ENCODE measurements around the gene RERG.
A peak's percentile ranks its signal among the peaks of the same experiment; 100 is the strongest.
"Not testable (repeated sequence)": the region's sequence is repeated elsewhere in the genome, so short reads cannot be mapped to it uniquely, and the experiment has no call there.

Gene RERG, protein sequence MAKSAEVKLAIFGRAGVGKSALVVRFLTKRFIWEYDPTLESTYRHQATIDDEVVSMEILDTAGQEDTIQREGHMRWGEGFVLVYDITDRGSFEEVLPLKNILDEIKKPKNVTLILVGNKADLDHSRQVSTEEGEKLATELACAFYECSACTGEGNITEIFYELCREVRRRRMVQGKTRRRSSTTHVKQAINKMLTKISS

DNA sequence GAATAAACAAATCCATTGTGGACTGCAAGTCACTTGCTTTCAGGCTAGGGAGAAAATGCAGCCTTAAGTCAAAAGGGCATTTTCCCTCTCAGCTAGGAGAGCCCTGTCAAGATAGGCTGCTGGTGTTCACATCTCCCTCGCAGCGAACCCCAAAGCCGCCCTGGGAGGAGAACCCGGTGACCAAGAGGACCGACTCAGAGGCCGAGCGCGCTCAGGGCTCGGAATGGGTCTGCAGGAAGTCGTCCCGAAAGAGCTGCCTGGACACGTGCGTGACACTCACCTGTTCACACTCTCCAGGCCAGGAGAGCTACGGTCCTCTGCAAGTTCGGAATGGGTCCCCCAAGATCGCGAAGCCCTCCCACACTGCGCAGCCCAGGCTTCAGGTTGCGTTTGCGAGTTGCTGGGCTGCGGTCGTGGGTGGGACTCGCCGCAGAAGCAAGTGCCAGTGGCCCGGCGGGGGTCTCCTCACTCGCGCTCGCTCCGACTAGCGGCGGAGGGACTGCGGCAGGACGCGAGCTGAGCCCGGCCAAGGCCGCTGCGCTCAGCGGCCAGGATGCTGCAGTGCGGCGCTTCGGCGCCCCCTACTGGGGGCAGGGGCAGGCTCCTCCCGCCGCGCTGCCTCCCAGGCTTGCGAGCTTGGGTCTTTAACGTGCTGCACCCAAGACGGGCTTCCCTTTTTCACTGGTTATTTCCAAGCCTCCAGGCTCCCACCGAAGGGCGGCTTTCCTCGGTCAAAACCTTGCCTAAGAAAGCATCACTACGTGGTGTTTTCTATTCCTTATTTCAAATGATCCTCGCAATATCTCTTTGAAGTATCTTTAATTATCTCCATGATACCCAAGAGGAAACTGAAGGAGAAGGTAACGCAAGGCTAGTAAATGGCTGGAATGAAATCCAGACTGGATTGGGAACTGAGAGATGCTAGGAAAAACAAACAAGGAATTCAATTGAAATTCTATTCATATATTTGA lies at the start of gene RERG:
RERG (minus strand) TSS at position 503 of the 971 bp plus-strand sequence. CDS start 3,928 bp downstream, outside the sequence.
- peak; percentile 82 for DNase-seq

DNA sequence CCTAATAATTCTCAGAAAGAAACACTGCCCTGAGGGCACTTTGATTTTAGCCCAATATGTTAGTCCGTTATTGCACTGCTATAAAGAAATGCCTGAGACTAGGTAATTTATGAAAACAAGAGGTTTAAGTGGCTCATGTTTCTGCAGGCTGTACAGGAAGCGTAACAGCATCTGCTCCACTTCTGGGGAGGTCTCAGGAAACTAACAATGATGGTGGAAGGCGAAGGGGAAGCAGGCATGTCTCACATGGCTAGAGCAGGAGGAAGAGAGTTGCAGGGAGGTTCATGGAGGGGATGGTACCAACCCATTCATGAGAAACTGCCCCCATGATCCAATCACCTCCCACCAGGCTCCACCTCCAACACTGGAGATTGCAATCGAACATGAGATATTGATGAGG lies 49.4 kb upstream of the RERG start:
- no peak for DNase-seq

DNA sequence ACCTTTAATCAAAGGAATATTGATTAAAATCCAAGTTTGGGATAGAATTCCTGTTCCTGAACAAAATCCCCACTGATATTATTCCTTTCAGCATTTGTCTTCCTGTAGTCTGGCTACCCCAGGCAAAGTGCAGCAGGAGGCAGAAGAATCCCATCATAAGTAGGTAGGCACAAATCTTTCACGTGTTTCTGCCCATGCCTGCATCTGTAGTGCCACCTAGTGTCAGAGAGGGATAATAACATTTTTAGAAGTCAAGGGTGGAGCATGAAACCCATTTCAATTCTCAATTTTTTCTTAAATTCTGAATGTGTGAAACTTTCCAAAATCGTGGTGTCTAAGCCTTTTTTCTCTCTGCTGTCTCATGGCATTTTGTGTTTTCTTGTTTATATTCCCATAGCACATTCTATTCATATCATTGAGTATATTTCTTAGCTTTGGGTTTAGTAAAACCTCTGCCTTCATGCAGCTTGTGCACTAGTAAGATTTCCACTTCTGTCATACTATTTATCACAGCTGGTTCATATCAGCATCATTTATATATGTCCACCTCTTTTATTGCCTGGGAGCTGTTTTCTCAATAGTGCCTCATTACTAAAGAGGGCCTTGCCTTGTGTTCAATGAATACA lies 47.8 kb upstream of the RERG start:
- peak; percentile 79 for DNase-seq

DNA sequence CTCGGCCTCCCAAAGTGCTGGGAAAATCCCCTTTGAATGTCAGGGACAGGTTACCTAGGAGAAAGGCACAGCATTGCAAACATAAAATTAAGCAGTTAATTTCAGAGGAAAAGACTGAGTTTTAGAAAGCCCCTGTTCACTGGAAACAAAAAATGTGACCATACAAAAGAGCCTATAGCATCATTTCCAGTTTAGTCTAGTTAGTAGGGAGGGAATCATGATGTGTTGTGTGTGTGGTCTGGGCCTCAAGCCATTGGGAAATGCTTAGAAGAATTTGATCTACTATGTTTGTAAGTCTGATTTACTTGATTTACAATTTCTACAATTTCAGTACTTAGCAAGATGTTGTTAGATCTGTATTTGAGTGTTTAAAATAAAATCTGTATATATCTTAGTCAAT lies 47.1 kb upstream of the RERG start:
- DNase-seq = no peak

DNA sequence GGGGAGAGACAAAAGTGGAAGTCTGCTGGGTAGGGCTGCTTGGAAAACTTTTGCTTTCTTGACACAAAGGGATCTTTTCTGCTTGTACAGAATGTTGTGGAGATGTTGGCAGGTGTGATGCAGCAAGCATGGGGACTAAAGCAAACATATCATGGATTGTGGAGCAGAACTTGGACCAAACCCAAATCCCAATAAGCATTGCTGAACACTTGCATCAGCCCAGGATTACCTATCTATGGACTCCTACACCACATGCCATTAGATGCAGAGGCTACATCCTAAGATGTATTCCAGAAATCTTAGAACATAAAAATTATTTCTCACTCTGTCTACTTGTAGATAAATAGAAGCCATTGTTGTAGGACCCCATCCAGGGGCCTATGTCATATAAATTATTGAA lies 44.7 kb upstream of the RERG start:
- DNase-seq = no peak

DNA sequence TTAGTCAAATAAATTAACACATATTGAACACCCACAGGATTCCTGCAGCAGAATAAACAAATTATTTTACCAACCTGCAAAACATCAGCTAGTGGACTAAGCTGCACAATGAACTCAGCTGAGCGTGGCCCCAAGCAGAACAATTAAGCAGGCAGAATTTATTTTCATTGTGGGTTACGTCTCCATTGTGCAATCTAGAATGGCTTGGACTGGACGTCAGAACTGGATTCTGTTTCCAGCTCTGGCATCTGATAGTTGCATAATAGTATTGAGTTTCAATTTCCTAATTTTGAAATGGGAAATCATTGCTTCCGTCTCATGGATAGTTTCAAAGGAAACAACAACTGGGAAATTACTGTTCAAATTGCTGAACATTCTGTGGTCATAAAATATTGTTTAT lies 35.5 kb upstream of the RERG start:
- no peak for DNase-seq

DNA sequence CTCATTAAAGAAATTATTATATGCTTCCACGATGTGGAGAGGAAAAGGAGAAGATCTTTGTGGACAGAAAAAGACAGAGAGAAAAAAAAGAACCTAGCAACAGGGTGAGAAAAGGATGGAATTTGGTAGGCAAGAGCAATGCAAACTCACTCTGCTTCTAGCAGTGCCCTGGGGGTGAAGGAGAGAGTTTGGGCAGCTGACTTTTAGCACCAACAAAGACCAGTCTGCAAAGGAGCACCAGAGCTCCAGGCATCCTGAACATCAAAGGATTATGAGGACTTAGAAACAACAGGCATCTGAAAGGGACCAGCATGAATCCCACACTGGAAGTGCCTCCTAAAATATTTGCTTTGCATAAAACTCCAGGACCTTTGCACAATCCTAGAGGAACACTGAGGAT lies 32.8 kb upstream of the RERG start:
- no peak for DNase-seq

DNA sequence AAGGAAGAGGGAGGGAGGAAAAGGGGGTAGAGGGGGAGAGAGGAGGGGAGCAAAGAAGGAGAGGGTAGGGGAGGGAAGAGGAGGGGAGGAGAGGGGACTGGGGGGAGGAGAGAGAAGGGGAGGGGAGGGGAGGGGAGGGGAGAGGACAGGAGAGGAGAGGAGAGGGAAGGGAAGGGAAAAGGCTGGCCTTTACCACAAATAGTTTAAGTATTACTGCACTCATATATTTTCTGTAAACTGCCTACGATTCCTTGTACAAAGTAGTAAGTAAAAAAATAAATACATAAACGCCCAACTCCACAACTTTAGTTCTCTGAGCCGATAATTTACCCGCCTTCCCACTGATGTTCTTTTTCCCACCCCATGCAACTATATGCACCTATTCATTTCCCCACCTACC lies 23.7 kb upstream of the RERG start:
- no peak for DNase-seq

DNA sequence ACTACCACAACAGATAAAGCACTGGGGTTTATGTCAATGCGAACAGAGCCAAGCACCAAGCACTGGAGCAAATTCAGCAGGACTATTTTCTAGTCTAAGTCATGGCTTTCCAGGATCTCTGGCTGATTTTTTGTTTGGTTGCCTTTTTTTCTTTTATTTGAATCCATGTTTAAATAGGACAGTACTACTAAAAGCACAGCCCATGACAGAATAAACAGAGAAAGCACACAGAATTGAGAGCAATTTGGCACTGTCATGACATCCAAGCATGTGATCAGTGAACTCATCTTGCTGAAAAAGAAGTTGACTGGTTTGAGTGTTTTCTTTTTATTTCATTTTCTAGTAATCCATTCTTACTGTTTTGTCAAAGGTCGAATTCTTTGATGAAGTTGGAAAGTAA lies 23.1 kb upstream of the RERG start:
- DNase-seq = no peak

DNA sequence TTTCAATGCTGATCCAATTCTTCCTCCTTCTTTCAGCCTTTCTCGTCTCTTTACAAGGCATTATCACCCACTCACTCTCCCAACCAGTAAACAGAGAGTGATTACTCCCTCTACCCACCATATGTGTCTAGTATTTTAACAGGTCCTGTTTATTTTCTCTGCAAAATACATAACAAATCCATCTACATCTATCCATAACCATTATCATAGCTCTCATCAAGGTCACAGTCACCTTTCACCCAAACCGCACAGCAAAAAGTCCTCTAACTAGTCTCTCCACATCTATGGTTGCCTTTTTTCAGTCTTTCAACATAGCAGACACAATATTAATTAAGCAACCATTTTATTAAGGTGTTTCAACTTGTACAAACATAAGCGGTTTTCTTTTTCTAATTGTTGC lies 21.9 kb upstream of the RERG start:
- no peak for DNase-seq

DNA sequence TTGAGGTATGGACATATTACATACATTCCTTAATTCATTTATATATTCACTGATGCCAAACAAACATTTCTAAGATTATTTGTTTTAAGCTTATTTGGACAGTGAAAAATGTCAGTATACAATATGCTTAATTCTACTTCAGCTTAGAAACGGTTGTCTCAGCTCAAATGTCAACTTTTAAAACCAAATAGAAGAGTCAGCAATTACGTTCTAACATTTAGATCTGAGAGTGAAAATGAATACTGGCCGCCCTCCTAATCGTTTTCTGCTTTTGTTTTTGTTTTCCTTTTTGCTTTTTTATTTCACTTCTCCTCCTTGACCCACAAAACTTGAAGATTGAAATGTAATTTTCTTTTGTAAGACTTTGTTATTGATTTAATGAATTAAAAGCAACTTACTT lies 19.7 kb upstream of the RERG start:
- DNase-seq = no peak

DNA sequence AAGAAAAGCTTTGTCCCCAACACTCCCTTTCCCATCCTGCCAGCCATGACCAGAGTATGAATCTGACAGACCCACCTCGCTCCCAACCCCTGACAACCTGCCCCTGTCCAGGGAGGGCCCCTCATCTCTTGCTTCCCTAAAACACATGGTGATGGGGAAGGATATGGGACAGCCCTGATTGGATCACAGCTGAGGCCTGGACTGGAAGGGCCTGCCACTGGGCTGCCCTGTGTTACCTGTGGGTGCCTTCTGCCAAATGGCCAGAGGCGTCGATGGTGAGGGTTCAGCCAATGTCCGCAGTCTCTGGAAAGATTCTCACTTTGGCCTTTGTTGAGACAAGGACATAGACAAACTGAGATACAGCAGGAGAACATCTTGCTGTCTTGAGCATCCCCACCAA lies 13.3 kb upstream of the RERG start:
- no peak for DNase-seq

DNA sequence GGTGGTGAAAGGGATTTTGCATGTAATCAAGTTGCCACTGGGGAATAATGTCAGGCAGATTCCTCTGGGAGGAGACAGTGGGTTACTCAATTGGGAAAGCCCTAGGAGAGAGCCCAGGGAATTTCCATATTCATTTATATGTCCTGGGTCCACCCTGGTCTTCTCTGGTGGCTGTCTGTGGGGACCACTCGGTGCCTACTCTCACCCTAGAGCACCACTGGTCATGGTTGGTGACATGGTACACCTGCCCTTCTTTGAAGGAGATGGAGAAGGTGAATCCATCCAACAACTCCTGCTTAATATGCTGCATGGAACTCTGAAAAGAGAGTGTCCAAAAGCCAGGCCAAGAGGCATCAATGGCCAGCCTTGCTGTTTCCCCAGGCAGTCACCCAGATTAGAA lies 12.8 kb upstream of the RERG start:
- DNase-seq = no peak

DNA sequence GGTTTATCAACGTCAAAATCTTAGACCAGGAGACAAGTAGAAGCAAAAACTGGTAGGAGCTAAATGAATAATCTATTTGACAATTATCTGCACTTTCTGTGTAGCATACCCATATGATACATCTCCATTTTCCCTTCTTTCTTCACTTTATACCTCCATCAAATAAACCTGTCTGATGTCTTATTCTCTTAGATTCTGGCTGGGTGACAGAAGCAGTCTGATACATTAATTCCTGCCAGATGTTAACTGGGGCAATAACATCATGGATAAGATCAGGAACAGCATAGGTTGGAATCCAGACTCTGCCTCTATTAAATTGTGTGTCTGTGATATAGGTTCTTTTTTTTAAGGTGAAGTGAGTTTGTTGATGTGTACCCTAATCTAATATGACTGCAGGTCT lies 11.7 kb upstream of the RERG start:
- DNase-seq = no peak

DNA sequence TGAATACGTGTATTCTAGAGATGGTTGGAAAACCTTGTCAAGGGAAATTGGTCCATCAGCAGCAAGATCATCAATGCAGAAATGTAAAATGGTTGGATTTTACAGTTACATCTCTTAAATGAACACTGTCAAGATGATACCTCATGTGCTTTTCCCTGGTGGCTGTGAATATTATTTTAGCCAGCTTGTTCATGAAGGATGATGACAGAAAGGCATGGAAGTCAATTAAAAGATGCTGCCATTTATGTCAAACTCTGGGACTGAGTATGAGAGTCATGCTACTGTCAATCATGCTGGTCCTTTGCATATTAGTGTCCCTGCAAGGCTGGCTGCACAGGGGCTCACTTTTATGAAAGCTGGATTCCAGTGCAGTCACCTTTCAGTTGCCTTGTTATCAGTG lies 10.3 kb upstream of the RERG start:
- no peak for DNase-seq

DNA sequence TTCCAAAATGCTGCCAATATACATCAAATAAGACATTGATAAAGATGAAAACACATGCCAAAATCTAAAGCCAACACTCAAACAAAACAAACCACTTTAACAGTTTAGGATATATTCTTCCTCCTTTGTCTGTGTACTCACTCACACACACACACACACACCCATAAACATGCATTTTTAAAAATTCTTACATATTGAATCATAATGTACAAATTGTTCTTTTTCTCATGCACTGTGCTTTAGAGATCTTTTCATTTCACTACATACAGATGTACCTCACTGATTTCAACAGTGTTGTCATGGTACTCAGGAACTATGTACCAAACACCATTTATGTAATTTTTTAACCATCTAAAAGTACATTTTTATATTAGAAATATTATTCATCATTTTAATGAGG lies 9.5 kb upstream of the RERG start:
- no peak for DNase-seq

DNA sequence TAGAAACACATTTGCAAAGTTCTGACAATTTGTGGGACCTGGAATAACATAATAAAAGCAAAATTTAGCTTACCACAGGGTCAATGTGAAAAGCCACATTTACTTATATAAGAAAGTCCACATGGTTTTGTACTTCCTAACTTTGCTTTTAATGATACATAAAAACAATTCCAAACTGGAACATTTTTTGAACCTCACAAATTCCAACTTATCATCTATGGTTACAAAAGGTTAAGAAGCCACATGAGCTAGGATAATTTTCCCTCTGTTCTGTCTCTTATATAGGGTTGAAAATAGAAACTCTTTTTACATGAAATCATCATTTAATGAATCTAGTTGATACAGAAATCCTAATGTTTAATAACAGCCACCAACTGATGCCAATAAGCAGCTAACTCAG lies 8.9 kb upstream of the RERG start:
- DNase-seq = no peak

DNA sequence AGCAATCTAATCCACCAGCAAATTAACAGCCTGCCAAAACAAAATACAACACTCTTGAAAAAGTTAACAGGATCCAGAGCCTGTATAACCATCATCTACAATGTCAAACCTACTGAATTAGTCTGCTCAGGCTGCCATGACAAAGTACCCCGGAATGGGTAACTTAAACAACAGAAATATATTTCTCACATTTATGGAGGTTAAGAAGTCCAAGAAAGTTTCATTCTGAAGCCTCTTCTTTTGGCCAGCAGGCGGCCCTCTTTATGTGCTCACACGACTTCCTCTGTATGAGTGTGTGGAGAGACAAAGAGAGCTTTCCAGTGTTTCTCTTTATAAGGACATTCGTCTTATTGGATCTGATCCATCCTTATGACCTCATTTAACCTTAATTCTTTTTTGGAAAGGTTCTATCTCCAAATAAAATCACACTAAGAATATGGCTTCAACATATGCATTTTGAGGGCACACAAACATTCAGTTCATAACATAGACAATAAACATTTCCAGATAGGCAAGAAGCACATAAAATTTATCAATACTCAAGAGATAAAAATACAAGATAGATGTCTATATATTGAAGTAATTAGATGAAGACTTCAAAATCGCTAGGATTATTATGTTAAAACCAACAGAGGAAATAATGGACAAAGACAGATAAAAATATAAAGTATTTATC lies 5.9 kb upstream of the RERG start:
- peak; percentile 70 for DNase-seq

DNA sequence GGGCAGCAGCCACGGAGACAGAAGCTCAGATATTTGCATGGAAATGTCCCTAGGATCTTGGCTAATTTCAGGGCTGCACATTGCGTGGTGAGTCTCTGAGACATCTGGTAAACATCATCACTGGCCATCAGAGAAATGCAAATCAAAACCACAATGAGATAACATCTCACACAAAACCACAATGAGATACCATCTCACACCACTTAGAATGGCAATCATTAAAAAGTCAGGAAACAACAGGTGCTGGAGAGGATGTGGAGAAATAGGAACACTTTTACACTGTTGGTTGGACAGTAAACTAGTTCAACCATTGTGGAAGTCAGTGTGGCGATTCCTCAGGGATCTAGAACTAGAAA lies 4.6 kb upstream of the RERG start:
- not testable (repeated sequence) for DNase-seq

DNA sequence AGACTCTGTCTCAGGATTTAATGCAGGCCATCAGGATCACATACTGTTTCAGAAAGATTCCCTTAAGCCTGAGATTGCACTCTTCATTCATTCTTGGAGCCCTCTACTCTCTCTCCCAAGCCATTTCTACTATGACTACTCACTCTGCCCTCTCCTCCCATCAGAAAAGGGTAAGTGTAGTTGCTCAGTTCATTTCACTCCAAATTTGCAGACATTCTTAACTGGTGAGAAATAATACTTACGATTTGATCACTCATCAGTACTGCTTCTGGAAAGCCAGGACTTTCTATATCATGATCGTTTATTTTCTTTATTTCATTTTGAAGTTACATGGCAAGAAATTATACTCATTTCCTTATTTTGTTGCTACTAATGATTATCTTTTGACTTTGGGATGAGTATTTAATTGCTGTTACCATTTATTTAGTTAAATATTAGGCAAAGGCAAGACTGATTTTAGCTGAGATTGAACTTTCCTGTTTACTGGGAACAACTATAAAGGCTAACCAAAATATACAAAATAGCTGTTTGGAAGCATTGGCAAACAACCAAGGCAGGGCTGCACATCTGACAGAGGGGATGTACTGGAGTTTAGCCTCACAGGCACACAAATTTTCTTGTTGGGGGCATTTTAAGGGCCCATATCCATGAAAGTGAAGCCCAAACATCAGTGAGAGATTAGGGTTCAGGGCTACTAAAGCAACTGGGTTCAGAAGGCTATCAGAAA lies 4.1 kb upstream of the RERG start:
- no peak for DNase-seq

DNA sequence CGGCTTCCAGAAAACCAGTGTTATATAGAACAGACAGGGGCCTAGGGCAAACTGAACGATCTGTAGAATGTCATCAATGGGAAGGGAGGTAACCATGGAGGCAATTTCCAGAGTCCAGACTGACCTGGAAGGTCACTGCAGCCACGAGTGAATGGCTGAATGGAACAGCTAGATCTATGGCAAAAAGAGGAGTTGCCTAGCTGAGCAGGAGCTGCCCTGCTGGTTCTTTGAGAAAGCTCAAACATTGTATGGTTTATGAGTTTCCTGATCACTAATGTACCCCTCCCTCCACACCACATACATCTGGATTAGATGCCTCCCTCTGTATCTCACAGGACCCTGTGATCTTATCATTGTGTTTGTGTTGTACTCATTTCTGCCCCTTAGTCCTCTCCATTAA lies 1.0 kb upstream of the RERG start:
- no peak for DNase-seq

DNA sequence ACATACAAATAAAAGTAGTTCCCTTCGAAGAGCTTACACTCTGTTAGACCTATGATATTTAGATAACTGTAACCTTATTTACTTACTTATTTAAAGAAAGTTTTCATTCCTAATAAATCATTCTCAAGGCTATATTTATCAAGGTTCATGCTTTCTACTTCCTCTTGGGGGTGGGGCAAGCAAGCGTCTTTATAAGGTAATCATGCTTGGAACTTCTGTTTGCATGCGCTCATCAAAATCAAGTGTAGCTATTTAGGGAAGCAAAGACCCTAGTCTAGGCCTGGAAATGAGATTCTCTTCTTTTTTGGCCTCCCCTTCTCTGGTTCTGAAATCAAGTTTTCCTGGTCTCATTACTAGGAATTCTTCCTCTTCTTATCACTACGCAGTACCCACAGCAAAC lies 766 bp downstream of the RERG start:
- DNase-seq = no peak

DNA sequence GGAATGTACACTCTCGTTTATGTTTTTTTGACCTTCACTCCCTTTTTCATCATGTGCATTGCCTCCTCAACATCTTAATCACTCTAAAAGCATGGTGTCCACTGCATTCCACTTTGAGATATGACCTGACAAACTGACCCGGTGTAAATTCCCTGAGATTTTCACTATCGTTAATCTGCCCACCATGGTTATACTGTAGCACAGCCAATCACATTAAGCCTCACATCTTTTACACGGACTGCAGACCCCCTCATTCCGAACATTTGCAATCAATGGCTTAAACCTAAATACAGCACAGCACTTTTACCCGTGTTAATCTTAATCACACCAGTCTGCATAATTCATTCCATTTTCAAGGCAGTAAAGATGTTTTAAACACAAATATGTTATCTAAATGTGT lies 2.4 kb downstream of the RERG start:
- DNase-seq = no peak
